Muscle layer of duodenum (tissue), 2 donors: ENCODE measurements around the gene PI4KA.
A peak's percentile ranks its signal among the peaks of the same experiment; 100 is the strongest.

Source experiments
- H3K27ac ChIP-seq: one replicate; pipeline ENCODE4 v1.7.0; 2013; ENCODE audit warnings: mild to moderate bottlenecking, low read length
- H3K27me3 ChIP-seq: one replicate; pipeline ENCODE4 v1.7.0; 2013; ENCODE audit warnings: low read depth, mild to moderate bottlenecking, control low read depth, low read length
- H3K36me3 ChIP-seq, 2 donors: one replicate each; pipeline ENCODE4 v1.7.0; 2013; ENCODE audit warnings: low read length in 2 of 2, control low read depth in 1 of 2, mild to moderate bottlenecking in 1 of 2; ENCODE audit not compliant: insufficient read depth in 2 of 2, control insufficient read depth in 1 of 2
- H3K4me1 ChIP-seq, 2 donors: one replicate each; pipeline ENCODE4 v1.7.0; 2013; ENCODE audit warnings: low read length in 2 of 2, mild to moderate bottlenecking in 2 of 2, control low read depth in 1 of 2, moderate library complexity in 1 of 2; ENCODE audit not compliant: insufficient read depth in 2 of 2, control insufficient read depth in 1 of 2
- H3K4me3 ChIP-seq, 2 donors: one replicate each; pipeline ENCODE4 v1.7.0; 2013; ENCODE audit warnings: low read length in 2 of 2, low read depth in 1 of 2, mild to moderate bottlenecking in 1 of 2
- H3K9me3 ChIP-seq, 2 donors: one replicate each; pipeline ENCODE4 v1.7.0; 2013; ENCODE audit warnings: low read length in 2 of 2, control low read depth in 1 of 2, mild to moderate bottlenecking in 1 of 2; ENCODE audit not compliant: control insufficient read depth in 1 of 2
- donor health status: healthy.

PI4KA gene

DNA sequence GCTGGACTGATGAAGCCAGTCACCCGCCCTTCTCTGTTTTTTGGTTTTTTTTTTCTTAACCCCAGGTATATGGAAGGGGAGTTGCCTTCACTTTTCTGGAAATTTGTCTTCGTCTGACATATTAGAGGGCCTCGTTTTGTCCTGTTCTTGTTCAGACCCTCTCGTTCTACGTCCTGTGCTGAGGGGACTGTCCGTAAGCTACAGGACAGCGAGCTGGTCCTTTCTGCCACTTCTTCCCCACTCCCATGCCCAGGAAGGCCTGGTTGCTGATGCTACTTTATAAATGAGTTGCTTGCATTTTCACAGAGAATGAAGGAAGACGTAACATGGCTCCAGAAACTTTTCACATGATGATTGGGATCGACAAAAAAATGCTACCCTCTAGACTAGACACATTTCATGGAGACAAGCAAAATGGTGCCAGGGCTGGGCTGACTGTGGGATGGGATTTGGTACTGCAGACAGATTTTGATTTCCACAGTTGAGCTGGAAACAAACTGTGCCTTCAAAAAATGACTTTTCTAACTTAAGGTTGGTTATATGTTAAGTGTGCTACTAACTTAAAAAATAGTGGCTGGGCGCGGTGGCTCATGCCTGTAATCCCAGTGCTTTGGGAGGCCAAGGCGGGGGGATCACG is 31.4 kb upstream of the PI4KA start:
- H3K9me3 ChIP-seq: no peaks in the 10 kb centered on the region
- H3K4me1 ChIP-seq: peaks cover 0 to 4% of the 10 kb centered on the region in 2 donors
- no peak overlapping the region for H3K27ac ChIP-seq
- no peaks in the 10 kb centered on the region for H3K27me3 ChIP-seq
- no peak overlapping the region for H3K4me3 ChIP-seq
- peaks cover 25 to 29% of the 10 kb centered on the region in 2 donors for H3K36me3 ChIP-seq

DNA sequence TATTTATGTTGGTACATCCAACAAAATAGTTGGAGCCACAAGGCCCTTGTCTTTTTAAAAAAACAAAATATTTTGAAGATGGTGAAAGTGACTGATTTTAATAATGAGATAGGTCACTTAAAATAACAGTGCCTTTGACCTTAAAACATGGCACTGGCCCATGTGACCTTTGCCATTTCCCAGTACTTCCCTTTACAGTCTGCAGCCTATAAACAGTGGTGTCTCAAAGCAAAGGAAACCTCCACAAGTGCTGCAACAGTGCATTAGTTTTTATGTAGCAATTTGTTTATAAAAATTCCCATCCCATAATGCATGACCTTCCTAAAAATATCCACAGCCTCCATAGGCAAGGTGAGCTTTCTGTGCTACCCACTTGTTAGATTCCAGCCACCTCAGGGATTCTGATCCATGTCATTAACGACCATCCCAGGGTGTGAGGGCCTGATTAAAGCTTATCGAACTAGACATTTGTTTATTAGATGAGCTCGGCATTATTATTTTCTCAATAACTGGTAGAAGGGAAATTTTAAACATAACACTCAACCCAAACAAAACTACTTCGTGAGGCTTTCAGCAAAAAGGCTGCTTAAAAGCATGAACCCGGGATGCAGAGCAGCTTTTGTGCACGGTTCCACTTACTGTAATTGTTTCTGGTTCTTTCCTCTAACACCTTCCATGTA is 30.6 kb upstream of the PI4KA start:
- Histone ChIP-seq H3K4me1 (peaks cover 0 to 4% of the 10 kb centered on the region in 2 donors), H3K36me3 (peaks cover 25 to 34% of the 10 kb centered on the region in 2 donors), H3K27me3 (no peaks in the 10 kb centered on the region), H3K9me3 (no peaks in the 10 kb centered on the region), H3K4me3 (no peak overlapping the region), H3K27ac (no peak overlapping the region)

DNA sequence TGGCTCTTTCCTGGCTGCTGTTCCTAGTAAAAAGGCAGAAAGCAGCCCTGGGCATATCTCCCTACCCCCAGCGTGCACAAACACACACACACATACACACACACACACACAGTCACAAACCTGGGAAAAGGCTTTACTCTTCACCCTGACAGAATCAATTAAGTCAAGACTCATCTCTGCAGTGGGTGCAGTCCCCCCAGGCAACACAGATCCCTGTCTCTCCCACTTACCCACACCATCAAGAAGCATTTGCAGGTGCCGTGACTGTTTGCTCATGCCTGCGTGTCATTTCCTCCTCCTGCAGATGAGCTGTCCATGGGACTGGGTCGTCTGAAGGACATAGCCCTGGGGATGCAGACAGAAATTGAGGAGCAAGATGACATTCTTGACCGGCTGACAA is 28.8 kb upstream of the PI4KA start:
- H3K27ac ChIP-seq: no peak overlapping the region
- H3K27me3 ChIP-seq: no peaks in the 10 kb centered on the region
- H3K4me3 ChIP-seq: no peak overlapping the region
- H3K36me3 ChIP-seq: peaks cover 40 to 51% of the 10 kb centered on the region in 2 donors
- H3K4me1 ChIP-seq: peaks cover 0 to 4% of the 10 kb centered on the region in 2 donors
- H3K9me3 ChIP-seq: no peaks in the 10 kb centered on the region

DNA sequence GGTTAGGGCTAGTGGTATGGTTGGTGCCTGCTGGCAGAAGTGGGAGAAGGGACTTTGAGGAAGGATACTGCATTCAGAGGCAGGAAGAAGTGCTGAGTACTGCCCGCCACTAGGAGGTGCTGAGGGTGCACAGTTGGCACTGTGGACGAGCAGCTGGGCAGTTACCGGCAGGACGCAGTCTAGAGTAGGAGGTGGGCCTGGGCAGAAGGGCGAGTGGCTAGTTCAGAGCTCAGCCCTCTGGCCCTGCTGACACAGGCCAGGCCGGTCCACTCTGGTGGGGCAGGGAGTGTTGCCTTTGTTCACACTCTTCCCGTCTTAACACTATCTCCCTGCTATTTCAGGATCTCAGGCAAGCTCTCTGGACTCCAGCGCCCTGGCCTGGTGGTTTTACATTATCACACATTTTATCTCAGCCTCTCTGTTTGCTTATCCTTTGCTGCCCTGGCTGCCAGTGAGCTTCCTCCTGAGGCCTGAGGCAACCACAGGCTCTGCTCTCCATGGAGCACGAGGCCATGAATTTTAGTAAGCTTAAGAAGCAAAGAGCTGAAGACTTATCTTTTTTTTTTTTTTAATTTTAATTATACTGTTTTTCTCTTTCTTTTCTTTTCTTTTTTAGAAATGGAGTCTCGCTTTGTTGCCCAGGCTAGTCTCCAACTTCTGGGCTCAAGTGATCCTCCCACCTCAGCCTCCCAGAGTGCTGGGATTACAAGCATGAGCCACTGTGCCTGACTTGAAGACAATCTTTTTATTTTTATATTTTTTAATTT is 27.1 kb upstream of the PI4KA start:
- Histone ChIP-seq H3K4me1 (peaks cover 0 to 4% of the 10 kb centered on the region in 2 donors), H3K4me3 (peak overlapping the region in 1 of 2 donors; percentile 11), H3K36me3 (peaks cover 51 to 66% of the 10 kb centered on the region in 2 donors), H3K27me3 (no peaks in the 10 kb centered on the region), H3K9me3 (no peaks in the 10 kb centered on the region), H3K27ac (no peak overlapping the region)

DNA sequence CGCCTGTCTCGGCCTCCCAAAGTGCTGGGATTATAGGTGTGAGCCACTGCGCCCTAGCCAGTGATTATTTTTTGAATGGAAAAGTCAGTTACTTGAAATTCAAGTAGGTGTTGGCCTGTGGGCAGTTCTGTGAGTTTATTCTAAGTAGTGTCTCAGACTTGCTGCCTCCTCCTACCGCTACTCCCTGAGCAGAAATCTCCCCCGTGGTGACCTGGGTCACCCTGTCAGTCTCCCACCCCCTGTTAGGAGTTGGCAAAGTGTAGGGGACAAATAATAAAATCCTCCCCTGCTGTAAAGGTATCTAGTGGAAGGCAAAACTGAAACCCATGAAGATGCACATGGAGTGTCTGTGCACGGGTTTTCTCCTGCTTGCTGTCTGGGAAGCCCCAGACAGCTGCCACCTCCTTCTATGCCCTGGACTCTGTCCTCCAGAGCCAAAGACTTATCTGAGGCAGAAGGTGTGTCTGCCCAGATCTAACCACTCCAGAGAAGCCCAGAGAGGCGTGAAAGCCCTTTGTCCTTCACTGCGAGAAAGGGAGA is 26.5 kb upstream of the PI4KA start:
- Histone ChIP-seq H3K36me3 (peaks cover 53 to 67% of the 10 kb centered on the region in 2 donors), H3K4me3 (no peak overlapping the region), H3K9me3 (no peaks in the 10 kb centered on the region), H3K27ac (no peak overlapping the region), H3K4me1 (peaks cover 0 to 4% of the 10 kb centered on the region in 2 donors), H3K27me3 (no peaks in the 10 kb centered on the region)

DNA sequence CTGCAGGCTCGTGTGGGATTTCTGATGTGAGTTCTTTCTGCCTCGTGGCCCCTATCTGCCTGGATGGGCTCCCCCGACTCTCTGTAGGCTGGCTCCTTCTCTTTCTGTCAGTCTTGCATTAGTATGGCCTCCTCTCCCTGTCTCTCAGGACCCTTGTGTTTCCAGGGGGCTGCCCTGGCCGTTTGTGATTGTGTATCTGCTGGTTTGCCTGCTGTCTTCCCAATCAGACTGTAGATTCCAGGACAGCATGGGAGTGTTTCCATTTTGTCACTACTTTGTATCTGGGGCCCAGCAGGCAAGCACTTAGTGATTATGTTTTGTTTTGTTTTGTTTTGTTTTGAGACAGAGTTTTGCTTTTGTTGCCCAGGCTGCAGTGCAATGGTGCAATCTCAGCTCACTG is 25.8 kb upstream of the PI4KA start:
- Histone ChIP-seq H3K4me1 (peaks cover 0 to 4% of the 10 kb centered on the region in 2 donors), H3K9me3 (no peaks in the 10 kb centered on the region), H3K4me3 (no peak overlapping the region), H3K27ac (no peak overlapping the region), H3K36me3 (peaks cover 53 to 62% of the 10 kb centered on the region in 2 donors), H3K27me3 (no peaks in the 10 kb centered on the region)

DNA sequence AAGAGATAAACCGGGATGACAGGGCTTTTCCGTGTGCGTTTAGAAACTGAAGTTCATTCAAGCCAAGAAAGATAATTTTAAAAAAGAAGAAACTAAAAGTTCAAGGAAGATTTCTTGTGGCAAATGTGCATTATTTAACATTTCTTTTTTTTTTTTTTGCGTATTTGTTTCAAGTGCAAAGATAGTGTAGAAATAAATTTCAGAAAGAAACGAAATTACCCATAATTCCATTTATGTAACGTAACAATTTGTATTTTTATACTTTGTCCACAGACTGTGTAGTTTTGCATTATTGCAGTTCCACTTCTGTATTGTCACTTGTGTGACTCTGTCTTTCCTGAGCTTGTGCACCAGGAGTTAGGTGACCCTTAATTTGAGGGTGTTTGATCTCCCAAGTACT is 24.2 kb upstream of the PI4KA start:
- peaks cover 38 to 49% of the 10 kb centered on the region in 2 donors for H3K36me3 ChIP-seq
- H3K9me3 ChIP-seq: no peaks in the 10 kb centered on the region
- H3K27me3 ChIP-seq: no peaks in the 10 kb centered on the region
- no peak overlapping the region for H3K4me3 ChIP-seq
- H3K4me1 ChIP-seq: peaks cover 0 to 4% of the 10 kb centered on the region in 2 donors
- H3K27ac ChIP-seq: no peak overlapping the region

DNA sequence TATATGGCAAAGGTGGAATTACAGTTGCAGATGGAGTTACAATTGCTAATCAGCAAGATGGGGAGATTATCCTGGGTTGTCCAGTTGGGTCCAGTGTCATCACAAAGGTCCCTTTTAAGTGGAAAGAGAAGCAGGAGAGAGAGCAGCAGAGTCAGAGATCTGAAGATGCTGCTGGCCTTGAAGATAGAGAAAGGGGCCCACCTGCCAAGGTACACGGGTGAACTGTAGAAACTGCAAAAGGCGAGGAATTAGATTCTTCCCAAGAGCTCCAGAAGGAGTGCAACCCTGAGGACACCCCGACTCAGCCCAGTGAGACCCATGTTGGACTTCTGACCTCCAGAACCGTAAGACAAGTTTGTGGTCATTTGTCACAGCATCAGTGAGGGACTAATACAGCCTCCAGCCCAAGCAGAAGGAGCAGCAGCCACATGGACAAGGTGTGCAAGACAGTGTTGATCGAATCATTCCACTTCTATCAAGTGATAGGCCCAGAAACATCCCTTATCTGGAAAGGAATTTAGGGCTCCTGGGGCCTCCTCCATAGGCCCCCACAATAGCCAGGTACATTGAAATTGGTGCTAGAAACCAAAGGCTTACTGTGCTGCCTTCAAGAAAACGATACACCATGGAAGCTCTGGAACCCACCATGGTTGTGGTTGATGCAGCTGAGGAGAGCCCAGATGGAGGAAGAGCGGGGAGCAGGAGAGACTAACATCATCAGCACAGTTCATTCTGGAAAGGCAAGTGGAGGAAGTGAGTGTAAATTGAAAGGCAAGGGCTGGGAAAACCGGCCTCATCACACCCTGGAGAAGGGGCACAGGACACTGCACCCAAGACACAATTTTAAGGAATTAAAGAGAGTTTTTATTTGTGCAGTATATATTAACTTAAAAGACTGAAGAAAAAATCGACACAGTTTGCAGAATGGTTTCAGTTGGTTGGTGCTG is 23.5 kb upstream of the PI4KA start:
- H3K27ac ChIP-seq: no peak overlapping the region
- no peaks in the 10 kb centered on the region for H3K27me3 ChIP-seq
- peaks cover 0 to 4% of the 10 kb centered on the region in 2 donors for H3K4me1 ChIP-seq
- H3K36me3 ChIP-seq: peaks cover 31 to 47% of the 10 kb centered on the region in 2 donors
- H3K9me3 ChIP-seq: no peaks in the 10 kb centered on the region
- H3K4me3 ChIP-seq: no peak overlapping the region

DNA sequence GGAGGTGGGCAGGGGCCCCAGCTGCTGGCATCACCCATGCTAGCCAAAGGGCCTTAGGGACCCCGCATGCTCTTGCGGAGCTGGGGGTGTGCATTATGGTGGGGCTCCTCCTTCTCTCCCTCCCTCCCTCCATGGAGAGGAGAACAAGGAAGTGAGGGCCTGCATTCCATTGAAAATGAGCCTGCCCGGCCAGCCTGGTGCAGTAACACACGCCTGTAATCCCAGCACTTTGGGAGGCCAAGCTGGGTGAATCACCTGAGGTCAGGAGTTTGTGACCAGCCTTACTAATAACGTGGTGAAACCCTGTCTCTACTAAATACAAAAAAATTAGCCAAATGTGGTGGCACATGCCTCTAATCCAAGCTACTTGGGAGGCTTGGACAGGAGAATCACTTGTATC is 22.6 kb upstream of the PI4KA start:
- H3K4me1 ChIP-seq: peaks cover 0 to 4% of the 10 kb centered on the region in 2 donors
- peaks cover 31 to 44% of the 10 kb centered on the region in 2 donors for H3K36me3 ChIP-seq
- H3K27me3 ChIP-seq: no peaks in the 10 kb centered on the region
- H3K27ac ChIP-seq: no peak overlapping the region
- no peak overlapping the region for H3K4me3 ChIP-seq
- H3K9me3 ChIP-seq: no peaks in the 10 kb centered on the region

DNA sequence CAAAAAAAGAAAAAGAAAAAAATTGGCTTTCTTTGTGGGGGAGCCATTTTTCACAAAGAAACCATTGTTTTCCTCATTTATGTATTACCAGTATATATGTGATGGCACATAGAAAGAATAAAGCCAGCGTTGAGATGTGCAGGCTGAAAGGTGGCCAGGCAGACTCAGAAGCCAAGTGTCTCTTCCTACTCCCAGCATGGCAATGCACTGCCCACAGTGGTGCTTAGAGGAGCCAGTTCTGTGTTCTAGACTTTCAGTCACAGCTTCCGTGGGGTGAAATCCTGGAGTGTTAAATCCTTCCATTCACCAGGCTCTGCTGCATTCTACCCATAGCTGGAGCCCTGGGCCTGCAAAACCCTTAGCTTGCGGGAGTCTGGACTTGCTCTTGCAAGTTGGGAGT is 19.1 kb upstream of the PI4KA start:
- H3K27me3 ChIP-seq: no peaks in the 10 kb centered on the region
- H3K4me1 ChIP-seq: no peaks in the 10 kb centered on the region
- peaks cover 29 to 41% of the 10 kb centered on the region in 2 donors for H3K36me3 ChIP-seq
- H3K27ac ChIP-seq: no peak overlapping the region
- H3K4me3 ChIP-seq: no peak overlapping the region
- no peaks in the 10 kb centered on the region for H3K9me3 ChIP-seq
